Measurements from ENCODE around the gene ATXN1.

DNA sequence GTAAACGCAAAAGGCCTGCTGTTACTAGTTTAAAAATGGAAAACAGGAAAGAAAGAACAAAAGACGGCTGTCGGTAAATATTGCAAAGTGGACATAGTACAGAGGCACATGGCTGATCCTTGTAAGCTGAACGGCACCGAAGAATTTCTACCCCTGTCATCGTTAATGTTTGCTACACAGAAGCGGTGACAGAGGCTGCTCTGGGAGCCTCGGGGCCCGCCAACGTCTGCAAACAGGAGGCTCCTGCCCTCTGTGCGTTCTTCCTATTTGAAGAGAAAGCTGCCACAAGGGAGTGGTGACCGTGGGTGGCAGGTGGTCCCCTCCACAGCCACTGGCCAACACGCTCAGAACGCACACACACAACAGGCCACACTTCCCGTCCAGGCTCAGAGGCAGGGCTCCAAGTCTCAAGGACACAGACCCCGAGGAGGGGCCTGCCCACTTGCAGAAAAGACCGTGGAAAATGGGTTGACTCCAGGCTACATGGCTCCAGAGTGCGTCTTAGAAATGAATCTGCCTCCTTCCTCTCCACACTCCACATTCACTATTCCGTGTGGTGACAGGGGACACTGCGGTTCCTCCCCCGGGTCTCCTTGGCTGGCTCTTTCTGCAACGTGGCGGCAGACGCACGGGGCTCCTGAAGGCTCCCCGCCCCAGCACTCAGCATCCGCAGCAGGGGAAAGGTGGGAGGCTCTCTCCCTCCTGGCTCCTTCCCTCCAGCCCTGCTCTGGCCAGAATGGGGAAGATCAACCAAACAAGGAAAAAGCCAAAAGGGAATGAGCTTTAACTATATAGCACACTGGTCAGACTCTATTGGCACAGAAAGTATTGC, 458.3 kb downstream of the ATXN1 start:
- TF ChIP-seq POLR2A (IDR thresholded peaks at IDR 0.05), result no peak
- TF ChIP-seq, protein P1, sequence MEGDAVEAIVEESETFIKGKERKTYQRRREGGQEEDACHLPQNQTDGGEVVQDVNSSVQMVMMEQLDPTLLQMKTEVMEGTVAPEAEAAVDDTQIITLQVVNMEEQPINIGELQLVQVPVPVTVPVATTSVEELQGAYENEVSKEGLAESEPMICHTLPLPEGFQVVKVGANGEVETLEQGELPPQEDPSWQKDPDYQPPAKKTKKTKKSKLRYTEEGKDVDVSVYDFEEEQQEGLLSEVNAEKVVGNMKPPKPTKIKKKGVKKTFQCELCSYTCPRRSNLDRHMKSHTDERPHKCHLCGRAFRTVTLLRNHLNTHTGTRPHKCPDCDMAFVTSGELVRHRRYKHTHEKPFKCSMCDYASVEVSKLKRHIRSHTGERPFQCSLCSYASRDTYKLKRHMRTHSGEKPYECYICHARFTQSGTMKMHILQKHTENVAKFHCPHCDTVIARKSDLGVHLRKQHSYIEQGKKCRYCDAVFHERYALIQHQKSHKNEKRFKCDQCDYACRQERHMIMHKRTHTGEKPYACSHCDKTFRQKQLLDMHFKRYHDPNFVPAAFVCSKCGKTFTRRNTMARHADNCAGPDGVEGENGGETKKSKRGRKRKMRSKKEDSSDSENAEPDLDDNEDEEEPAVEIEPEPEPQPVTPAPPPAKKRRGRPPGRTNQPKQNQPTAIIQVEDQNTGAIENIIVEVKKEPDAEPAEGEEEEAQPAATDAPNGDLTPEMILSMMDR (IDR thresholded peaks at IDR 0.05), result no peak

All from lower leg skin (tissue), 3 donors.